ENCODE data around the gene C1orf159. TPM values are rescaled to one million over a fixed set of nuclear protein-coding genes. Genes with fewer than 3 reads are reported as not detected.

C1orf159 gene
- total and polyA plus RNA-seq, 9 of the 15 experiments (the other 6 are each of a cell fraction or from before 2014, with no cell fraction given): 0.28 to 54.9 (median 10.6) TPM

DNA sequence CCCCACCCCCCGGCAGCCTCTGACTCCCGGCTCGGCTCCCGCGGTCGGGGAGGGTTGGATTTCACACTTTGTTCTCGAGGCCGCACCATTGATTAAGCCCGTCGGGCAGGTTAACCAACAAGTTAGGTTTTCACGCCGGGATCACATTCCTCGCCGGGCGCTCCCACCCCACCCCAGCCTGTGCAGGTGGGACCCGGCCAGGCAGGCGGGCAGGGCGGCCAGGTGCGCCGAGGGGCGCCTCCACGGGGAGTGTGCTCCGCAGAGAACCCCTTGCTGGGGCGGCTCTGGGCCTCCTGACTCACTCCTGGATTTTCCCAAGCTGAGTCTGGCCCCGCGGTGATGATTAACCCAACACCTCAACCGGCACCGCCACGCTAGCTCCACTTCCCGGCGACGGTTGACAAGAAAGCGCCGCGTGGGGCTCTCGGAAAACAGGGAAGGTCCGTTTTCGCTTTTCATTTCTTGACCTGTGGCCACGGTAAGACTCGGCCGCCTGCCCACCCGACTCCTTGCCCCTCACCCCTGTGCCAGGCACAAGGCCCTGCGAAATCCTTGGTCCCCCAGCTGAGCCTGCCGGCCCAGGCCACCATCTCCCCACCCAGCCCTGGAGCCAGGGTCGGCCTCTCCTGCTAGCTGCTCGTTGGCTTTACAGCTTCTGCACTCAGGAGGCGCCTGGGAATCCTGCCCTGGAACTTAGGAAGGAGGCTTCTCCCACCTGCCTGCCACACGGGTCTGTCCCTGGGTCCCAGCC, 49.0 kb upstream of the C1orf159 start:
- Histone ChIP-seq H3K9ac (ENCODE audit: insufficient read depth in 1 of 2, low read depth in 2 of 2, low read length in 2 of 2) (peak overlapping the region in 1 of 2 experiments; percentile 4; a peak in 1 of 4 replicates), H3K9me1 (ENCODE audit: control insufficient read depth, insufficient read depth, low read length) (no peaks in the 10 kb centered on the region), H3K9me3 (replicated peaks; ENCODE audit: control insufficient read depth, insufficient read depth, low read depth, low read length) (no peaks in the 10 kb centered on the region), H3K4me3 (no peak overlapping the region), H3K36me3 (ENCODE audit: control insufficient read depth, insufficient read depth, low read length) (no peaks in the 10 kb centered on the region), H3K4me2 (ENCODE audit: insufficient read depth, low read length) (no peak overlapping the region), H4K20me1 (replicated peaks; ENCODE audit: control insufficient read depth, insufficient read depth, low read length) (peaks cover 5% of the 10 kb centered on the region; the same call in 1 of the 2 replicates), H3K79me2 (ENCODE audit: control insufficient read depth, insufficient read depth, low read length) (no peaks in the 10 kb centered on the region), H3K27ac (ENCODE audit: extremely low read depth, low read depth, low read length) (no peak overlapping the region), H2AFZ (ENCODE audit: low read depth, low read length) (no peak overlapping the region), H3K4me1 (replicated peaks in 1 of 2; ENCODE audit: control insufficient read depth in 2 of 2, insufficient read depth in 2 of 2, low read length in 2 of 2) (peaks cover 0 to 93% of the 10 kb centered on the region in 2 experiments; a peak in 2 of 5 replicates), H3K27me3 (ENCODE audit: control insufficient read depth in 2 of 2, insufficient read depth in 2 of 2, low read length in 2 of 2) (peaks cover 65 to 77% of the 10 kb centered on the region in 2 experiments)
- intact Hi-C loops (cut with micrococcal nuclease): no loop called here
- no TSS peak for BruUV-seq (replicated peaks)
- TF ChIP-seq, protein P1, sequence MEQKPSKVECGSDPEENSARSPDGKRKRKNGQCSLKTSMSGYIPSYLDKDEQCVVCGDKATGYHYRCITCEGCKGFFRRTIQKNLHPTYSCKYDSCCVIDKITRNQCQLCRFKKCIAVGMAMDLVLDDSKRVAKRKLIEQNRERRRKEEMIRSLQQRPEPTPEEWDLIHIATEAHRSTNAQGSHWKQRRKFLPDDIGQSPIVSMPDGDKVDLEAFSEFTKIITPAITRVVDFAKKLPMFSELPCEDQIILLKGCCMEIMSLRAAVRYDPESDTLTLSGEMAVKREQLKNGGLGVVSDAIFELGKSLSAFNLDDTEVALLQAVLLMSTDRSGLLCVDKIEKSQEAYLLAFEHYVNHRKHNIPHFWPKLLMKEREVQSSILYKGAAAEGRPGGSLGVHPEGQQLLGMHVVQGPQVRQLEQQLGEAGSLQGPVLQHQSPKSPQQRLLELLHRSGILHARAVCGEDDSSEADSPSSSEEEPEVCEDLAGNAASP (IDR thresholded peaks at IDR 0.05): no peak
- TF ChIP-seq TRIM28 (IDR thresholded peaks at IDR 0.05) (no peak), SMARCA4 (IDR thresholded peaks at IDR 0.05) (no peak), TCFL5 (CRISPR knock-in tag; conservative IDR thresholded peaks at IDR 0.05) (no peak), ATF3 (IDR thresholded peaks at IDR 0.05) (no peak), ATF3 (CRISPR knock-in tag; conservative IDR thresholded peaks at IDR 0.05) (no peak)
- in situ Hi-C loops (cut with MboI): no loop called here
- ChIA-PET POLR2A (interaction anchor here (0.7 kb wide), 1 partner anchor 1769 kb away, joined by 4 read pairs; no protein-coding TSS in a partner anchor), CTCF (ENCODE audit: low intra/inter-chr PET ratio) (no interaction called here)
- DNase-seq (ENCODE audit: extremely low read depth in 1 of 4, low spot score in 3 of 4): no peak
- FAIRE-seq: no peak
- 37% methylated on average over 47 of the region's 48 CpGs for WGBS (ENCODE audit: insufficient coverage, low coverage, missing lambda C conversion rate)
- no peak for ATAC-seq
